ENCODE results near the gene BASP1. TPM values are rescaled to one million over a fixed set of nuclear protein-coding genes. Genes with fewer than 3 reads are reported as not detected.

Gene BASP1
- total RNA-seq, 4 donors from 2014 or later, result 10.1 to 29.6 (median 23.0) TPM

GRCh38 chr5:17289681-17290539, 72.5 kb downstream of the BASP1 start:
- no peak for DNase-seq
- H3K4me1 ChIP-seq, result no peaks in the 10 kb centered on the region
- H3K9me3 ChIP-seq, result no peaks in the 10 kb centered on the region
- TF ChIP-seq POLR2A (IDR thresholded peaks at IDR 0.05) (no peak), CTCF (IDR thresholded peaks at IDR 0.05) (no peak)
- intact Hi-C loops (cut with DNase I), result no loop called here
- H3K36me3 ChIP-seq, result no peaks in the 10 kb centered on the region
- H3K4me3 ChIP-seq (replicated peaks in 1 of 3), result no peak overlapping the region
- no peak overlapping the region for H3K27ac ChIP-seq
- H3K27me3 ChIP-seq, result no peaks in the 10 kb centered on the region
- WGBS, 2 donors, result 71 to 74% methylated on average over 16 of the region's 16 CpGs

- no peak for DNase-seq
- H3K4me1 ChIP-seq, result no peaks in the 10 kb centered on the region
Measured at GRCh38 chr5:17290540-17290974, 73.1 kb downstream of the BASP1 start.

GRCh38 chr5:17292434-17293015, 75.1 kb downstream of the BASP1 start:
- Histone ChIP-seq H3K9me3 (no peaks in the 10 kb centered on the region), H3K4me1 (no peaks in the 10 kb centered on the region), H3K36me3 (no peaks in the 10 kb centered on the region), H3K4me3 (replicated peaks in 1 of 3) (no peak overlapping the region), H3K27ac (no peak overlapping the region), H3K27me3 (no peaks in the 10 kb centered on the region)
- intact Hi-C loops (cut with DNase I), result no loop called here
- DNase-seq, result no peak
- WGBS, 2 donors, result 91 to 96% methylated on average over 12 of the region's 12 CpGs
- no peak for TF ChIP-seq CTCF (IDR thresholded peaks at IDR 0.05)
- TF ChIP-seq POLR2A (IDR thresholded peaks at IDR 0.05), result no peak

More at GRCh38 chr5:17290540-17290974, 73.1 kb downstream of the BASP1 start:
- Histone ChIP-seq H3K27ac (no peak overlapping the region), H3K36me3 (no peaks in the 10 kb centered on the region), H3K27me3 (no peaks in the 10 kb centered on the region), H3K4me3 (replicated peaks in 1 of 3) (no peak overlapping the region), H3K9me3 (no peaks in the 10 kb centered on the region)
- 78 to 83% methylated on average over 9 of the region's 9 CpGs for WGBS, 2 donors
- no peak for TF ChIP-seq CTCF (IDR thresholded peaks at IDR 0.05)
- no peak for TF ChIP-seq POLR2A (IDR thresholded peaks at IDR 0.05)
- intact Hi-C loops (cut with DNase I), result no loop called here

- no peaks in the 10 kb centered on the region for H3K9me3 ChIP-seq
- H3K4me3 ChIP-seq (replicated peaks in 1 of 3), result no peak overlapping the region
- intact Hi-C loops (cut with DNase I), result no loop called here
- 88 to 89% methylated on average over 8 of the region's 8 CpGs for WGBS, 2 donors
- no peaks in the 10 kb centered on the region for H3K36me3 ChIP-seq
- no peaks in the 10 kb centered on the region for H3K27me3 ChIP-seq
- no peak overlapping the region for H3K27ac ChIP-seq
- DNase-seq, result no peak
- H3K4me1 ChIP-seq, result no peaks in the 10 kb centered on the region
- TF ChIP-seq POLR2A (IDR thresholded peaks at IDR 0.05) (no peak), CTCF (IDR thresholded peaks at IDR 0.05) (no peak)
Measured at GRCh38 chr5:17294639-17295311, 77.3 kb downstream of the BASP1 start.
